Activated B cell treated with CpG ODN at 0.5 μM for 24 hours (primary cell): Measurements from ENCODE around the gene SLC41A3. TPM values are rescaled to one million over a fixed set of nuclear protein-coding genes. Genes with fewer than 3 reads are reported as not detected.

Experiments used
- ATAC-seq: fragments of 200-7000 bp; cut with Tn5 transposase; one replicate; pipeline ENCODE4 v1.10.0; 2021; ENCODE audit warnings: low read depth, mild to moderate bottlenecking, moderate library complexity
- CTCF ChIA-PET: fragments of 350-600 bp; sonication (Branson Sonifier 250); formaldehyde crosslinking; loops from one replicate; lab custom pipeline; 2021; ENCODE audit warnings: antibody characterized with exemption; lab: Charles Lee
- POLR2A ChIA-PET: fragments of 350-600 bp; sonication (Branson Sonifier 250); formaldehyde crosslinking; loops from one replicate; lab custom pipeline; 2021; ENCODE audit warnings: antibody characterized with exemption; lab: Charles Lee
- DNase-seq: peaks from one replicate; pipeline ENCODE4 v3.0.0; 2022
- H3K27ac Mint-ChIP-seq: one replicate; pipeline ENCODE4 v1.8.0; 2020; ENCODE audit warnings: mixed read lengths
- H3K27me3 Mint-ChIP-seq: one replicate; pipeline ENCODE4 v1.8.0; 2021; ENCODE audit warnings: mixed read lengths
- H3K36me3 Mint-ChIP-seq: one replicate; pipeline ENCODE4 v1.8.0; 2021; ENCODE audit warnings: low read depth, mixed read lengths
- H3K4me1 Mint-ChIP-seq: one replicate; pipeline ENCODE4 v1.8.0; 2021; ENCODE audit warnings: mixed read lengths
- H3K4me3 Mint-ChIP-seq: one replicate; pipeline ENCODE4 v1.8.0; 2020; ENCODE audit warnings: mild to moderate bottlenecking, mixed read lengths
- H3K9me3 Mint-ChIP-seq: one replicate; pipeline ENCODE4 v1.8.0; 2020; ENCODE audit warnings: mixed read lengths
- CTCF ChIP-seq: fragments of 200-600 bp; IDR thresholded peaks from one replicate; pipeline ENCODE4 v1.8.0; 2022; ENCODE audit warnings: antibody characterized with exemption, mild to moderate bottlenecking
- intact Hi-C: fragments of 100-400 bp; cut with micrococcal nuclease; formaldehyde crosslinking; loops from one replicate; pipeline ENCODE4 v1.15.1; 2024
- total RNA-seq: library from RNA; stranded (reverse); gene quantifications from 2 replicates; pipeline ENCODE4 v1.2.3, GENCODE V29; 2022

The SLC41A3 gene
- total RNA-seq, 1 donor from 2014 or later: 36.2 TPM

GRCh38 chr3:126081618-126082361 lies 2.1 kb downstream of the SLC41A3 start:
- peaks cover 2% of the 10 kb centered on the region for H3K9me3 Mint-ChIP-seq
- peaks cover 3% of the 10 kb centered on the region for H3K36me3 Mint-ChIP-seq
- ATAC-seq (no peak), DNase-seq (no peak)
- intact Hi-C loops: loop anchor here (5.0 kb wide), 4 partner anchors 109 to 831 kb away; partner anchors contain the start of gene CHCHD6
- peak overlapping the region; percentile 61 for H3K4me3 Mint-ChIP-seq
- ChIA-PET CTCF (no interaction called here), POLR2A (no interaction called here)
- peaks cover 16% of the 10 kb centered on the region for H3K4me1 Mint-ChIP-seq
- TF ChIP-seq CTCF: no peak
- H3K27me3 Mint-ChIP-seq: no peaks in the 10 kb centered on the region
- H3K27ac Mint-ChIP-seq: no peak overlapping the region

- ChIA-PET POLR2A (no interaction called here), CTCF (no interaction called here)
- ATAC-seq (no peak), DNase-seq (no peak)
- Mint-ChIP-seq H3K4me1 (peaks cover 16% of the 10 kb centered on the region), H3K27ac (no peak overlapping the region), H3K27me3 (no peaks in the 10 kb centered on the region), H3K9me3 (peaks cover 2% of the 10 kb centered on the region), H3K36me3 (peaks cover 3% of the 10 kb centered on the region), H3K4me3 (peak overlapping the region; percentile 4)
- intact Hi-C loops: loop anchor here (5.0 kb wide), 4 partner anchors 109 to 831 kb away; partner anchors contain the start of gene CHCHD6
- no peak for TF ChIP-seq CTCF
These were observed 3.0 kb downstream of the SLC41A3 start for GRCh38 chr3:126080970-126081369.

- Mint-ChIP-seq H3K27ac (no peak overlapping the region), H3K27me3 (no peaks in the 10 kb centered on the region), H3K4me3 (no peak overlapping the region), H3K9me3 (peaks cover 6% of the 10 kb centered on the region), H3K4me1 (peaks cover 5% of the 10 kb centered on the region), H3K36me3 (peaks cover 6% of the 10 kb centered on the region)
- POLR2A ChIA-PET: interaction anchor here (0.7 kb wide), 1 partner anchor 9 kb away, joined by 3 read pairs; no protein-coding TSS in a partner anchor
- no peak for TF ChIP-seq CTCF
- CTCF ChIA-PET: no interaction called here
- ATAC-seq (no peak), DNase-seq (no peak)
- intact Hi-C loops: no loop called here
These were observed 5.1 kb downstream of the SLC41A3 start for GRCh38 chr3:126078866-126079265.

GRCh38 chr3:126077754-126078153 lies 6.2 kb downstream of the SLC41A3 start:
- H3K27ac Mint-ChIP-seq: no peak overlapping the region
- no peak for TF ChIP-seq CTCF
- ChIA-PET CTCF (no interaction called here), POLR2A (no interaction called here)
- H3K9me3 Mint-ChIP-seq: peaks cover 9% of the 10 kb centered on the region
- H3K4me1 Mint-ChIP-seq: no peaks in the 10 kb centered on the region
- no peak for DNase-seq
- H3K36me3 Mint-ChIP-seq: peaks cover 11% of the 10 kb centered on the region
- intact Hi-C loops: no loop called here
- no peaks in the 10 kb centered on the region for H3K27me3 Mint-ChIP-seq
- H3K4me3 Mint-ChIP-seq: no peak overlapping the region
- no peak for ATAC-seq

- CTCF ChIA-PET: no interaction called here
- TF ChIP-seq CTCF: no peak
- Mint-ChIP-seq H3K4me3 (no peak overlapping the region), H3K27me3 (no peaks in the 10 kb centered on the region), H3K9me3 (peaks cover 13% of the 10 kb centered on the region), H3K36me3 (peaks cover 15% of the 10 kb centered on the region), H3K4me1 (no peaks in the 10 kb centered on the region), H3K27ac (no peak overlapping the region)
- no peak for ATAC-seq
- no peak for DNase-seq
- intact Hi-C loops: no loop called here
- POLR2A ChIA-PET: interaction anchor here (1.1 kb wide), 1 partner anchor 8 kb away, joined by 3 read pairs; the partner anchor contains the start of gene SLC41A3
These were observed 7.8 kb downstream of the SLC41A3 start for GRCh38 chr3:126076140-126076539.
